ENCODE measurements around the gene SENP1.

DNA sequence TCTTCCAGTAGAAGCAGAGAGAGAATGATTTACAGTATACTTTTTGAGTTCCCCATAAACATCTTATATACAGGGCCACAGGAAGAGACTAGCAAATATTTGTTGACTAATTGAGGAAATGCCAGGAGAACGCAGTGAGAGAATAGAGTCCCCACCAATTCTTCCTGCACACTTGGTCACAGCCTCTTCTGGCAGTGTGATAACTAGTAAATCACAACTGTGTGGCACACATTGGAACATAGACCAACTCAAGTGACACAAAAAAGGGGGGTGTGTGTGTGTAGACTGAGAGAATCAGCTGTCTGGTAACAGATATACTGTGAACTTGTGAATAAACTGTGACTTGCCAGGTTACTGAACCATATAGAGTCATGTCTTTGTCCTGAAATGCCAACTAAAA lies 23.5 kb upstream of the SENP1 start:
- TF ChIP-seq YY1 (IDR thresholded peaks at IDR 0.05; ENCODE audit: insufficient read depth, insufficient read length) (no peak), SUZ12 (IDR thresholded peaks at IDR 0.05; ENCODE audit: extremely low read depth, insufficient read depth, insufficient read length) (no peak), ZNF274 (IDR thresholded peaks at IDR 0.05; ENCODE audit: low read depth, low read length) (no peak)

Data from NT2/D1 (cell line).